H1 (cell line): ENCODE results near the gene TMEM79. TPM values are rescaled to one million over a fixed set of nuclear protein-coding genes. Genes with fewer than 3 reads are reported as not detected.

Experiments used
- CTCF ChIA-PET: fragments of 300-600 bp; sonication (Branson Sonifier 250); formaldehyde crosslinking; loops from one replicate; lab custom pipeline; 2021; ENCODE audit not compliant: partially characterized antibody; lab: Charles Lee
- POLR2A ChIA-PET: fragments of 300-600 bp; sonication (Branson Sonifier 250); formaldehyde crosslinking; loops from one replicate; lab custom pipeline; 2021; ENCODE audit warnings: inconsistent platforms; ENCODE audit not compliant: partially characterized antibody; lab: Charles Lee
- DNase-seq, 2 experiments: peaks; one replicate each; pipeline versions ENCODE4 v3.0.0 to v3.0.0-alpha.2; 2010 to 2022; ENCODE audit warnings: low spot score in 2 of 2, low read depth in 1 of 2, mixed read lengths in 1 of 2
- FAIRE-seq: peaks from 2 replicates; lab custom pipeline; 2011; peaks lifted over from hg19 to GRCh38; lab: Jason Lieb, UNC
- H2AFZ ChIP-seq: 2 replicates; pipeline ENCODE4 v1.8.1; 2012; ENCODE audit warnings: low read length, inconsistent platforms
- H2AK5ac ChIP-seq: 2 replicates; pipeline ENCODE4 v1.6.1; 2013; ENCODE audit warnings: low read depth, low read length
- H2BK120ac ChIP-seq: replicated peaks from 2 replicates; pipeline ENCODE3; 2013; ENCODE audit warnings: low read depth, low read length, inconsistent platforms
- H2BK12ac ChIP-seq: 2 replicates; pipeline ENCODE4 v1.6.1; 2013; ENCODE audit warnings: low read depth, low read length
- H2BK15ac ChIP-seq: 2 replicates; pipeline ENCODE4 v1.6.1; 2013; ENCODE audit warnings: low read length
- H2BK20ac ChIP-seq: 2 replicates; pipeline ENCODE4 v1.6.1; 2013; ENCODE audit warnings: low read length
- H2BK5ac ChIP-seq: 2 replicates; pipeline ENCODE4 v1.6.1; 2013; ENCODE audit warnings: low read depth, low read length
- H3K14ac ChIP-seq: 2 replicates; pipeline ENCODE4 v1.6.1; 2013; ENCODE audit warnings: inconsistent platforms; ENCODE audit not compliant: insufficient read length
- H3K18ac ChIP-seq: 2 replicates; pipeline ENCODE4 v1.6.1; 2013; ENCODE audit warnings: low read length; ENCODE audit errors: extremely low read depth
- H3K23ac ChIP-seq: 2 replicates; pipeline ENCODE4 v1.6.1; 2013; ENCODE audit warnings: inconsistent platforms; ENCODE audit not compliant: insufficient read length
- H3K23me2 ChIP-seq: 2 replicates; pipeline ENCODE4 v1.6.1; 2013; ENCODE audit warnings: low read depth, low read length
- H3K27ac ChIP-seq: 2 replicates; pipeline ENCODE4 v1.6.1; 2011; ENCODE audit warnings: low read depth, low read length, inconsistent platforms
- H3K27me3 ChIP-seq, 4 experiments: replicated peaks in 1 of 4; 1 replicate in 1 of 4; 2 replicates in 3 of 4; pipeline versions ENCODE4 v1.6.1 to v1.8.1; 2011 to 2013; ENCODE audit warnings: low read length in 3 of 4, mild to moderate bottlenecking in 3 of 4, inconsistent platforms in 2 of 4, mixed read lengths in 2 of 4, moderate library complexity in 1 of 4; ENCODE audit not compliant: control insufficient read depth in 3 of 4, insufficient read depth in 3 of 4; ENCODE audit errors: extremely low read depth in 1 of 4
- H3K36me3 ChIP-seq, 4 experiments: 2 replicates each; pipeline versions ENCODE4 v1.6.1 to v1.8.1; 2011 to 2013; ENCODE audit warnings: mild to moderate bottlenecking in 4 of 4, low read length in 3 of 4, moderate library complexity in 2 of 4, control low read depth in 1 of 4, inconsistent platforms in 1 of 4; ENCODE audit not compliant: insufficient read depth in 4 of 4, control insufficient read depth in 2 of 4
- H3K4ac ChIP-seq: replicated peaks from 2 replicates; pipeline ENCODE3; 2013; ENCODE audit warnings: low read length, low read depth, mixed read lengths, inconsistent platforms; ENCODE audit not compliant: insufficient read length
- H3K4me1 ChIP-seq, 4 experiments: replicated peaks in 1 of 4; 1 replicate in 1 of 4; 2 replicates in 3 of 4; pipeline versions ENCODE4 v1.6.1 to v1.8.1; 2011 to 2013; ENCODE audit warnings: low read length in 3 of 4, inconsistent platforms in 2 of 4, mixed read lengths in 1 of 4; ENCODE audit not compliant: insufficient read depth in 4 of 4, control insufficient read depth in 3 of 4
- H3K4me2 ChIP-seq, 2 experiments: 2 replicates each; pipeline versions ENCODE4 v1.6.1 to v1.8.1; 2011 to 2013; ENCODE audit warnings: low read depth in 2 of 2, low read length in 2 of 2, control low read depth in 1 of 2, inconsistent platforms in 1 of 2, mild to moderate bottlenecking in 1 of 2; ENCODE audit not compliant: insufficient read depth in 1 of 2
- H3K4me3 ChIP-seq, 4 experiments: fragments of 200-600, 300-600 bp in 1 of 4; sonication (generic), shearing (Covaris generic), sonication (Bioruptor Twin) in 1 of 4; 2 replicates each; pipeline versions ENCODE4 v1.5.1 to v1.8.1; 2011 to 2016; ENCODE audit warnings: low read length in 4 of 4, low read depth in 3 of 4, control low read depth in 2 of 4, inconsistent platforms in 2 of 4, mild to moderate bottlenecking in 2 of 4, mixed read lengths in 1 of 4, moderate library complexity in 1 of 4; ENCODE audit not compliant: insufficient read depth in 2 of 4; ENCODE audit errors: extremely low read depth in 1 of 4
- H3K56ac ChIP-seq: replicated peaks from 2 replicates; pipeline ENCODE3; 2013; ENCODE audit warnings: low read depth, mild to moderate bottlenecking, mixed read lengths, low read length, inconsistent platforms; ENCODE audit not compliant: insufficient read length
- H3K79me1 ChIP-seq: 2 replicates; pipeline ENCODE4 v1.6.1; 2013; ENCODE audit warnings: low read depth, low read length, control low read depth
- H3K79me2 ChIP-seq, 2 experiments: 2 replicates each; pipeline versions ENCODE4 v1.6.1 to v1.8.1; 2012 to 2013; ENCODE audit warnings: low read length in 2 of 2, mild to moderate bottlenecking in 2 of 2, inconsistent platforms in 1 of 2; ENCODE audit not compliant: insufficient read depth in 2 of 2, control insufficient read depth in 1 of 2
- H3K9ac ChIP-seq, 4 experiments: replicated peaks in 1 of 4; 1 replicate in 1 of 4; 2 replicates in 3 of 4; pipeline versions ENCODE4 v1.6.1 to v1.8.1; 2011 to 2013; ENCODE audit warnings: low read depth in 3 of 4, low read length in 3 of 4, control low read depth in 2 of 4, mild to moderate bottlenecking in 2 of 4, moderate library complexity in 2 of 4, inconsistent platforms in 1 of 4; ENCODE audit errors: extremely low read depth in 1 of 4
- H3K9me3 ChIP-seq, 2 experiments: 2 replicates each; pipeline versions ENCODE4 v1.6.1 to v1.8.1; 2012 to 2013; ENCODE audit warnings: mild to moderate bottlenecking in 2 of 2, moderate library complexity in 2 of 2, control low read depth in 1 of 2, inconsistent platforms in 1 of 2, low read depth in 1 of 2, low read length in 1 of 2, mixed read lengths in 1 of 2; ENCODE audit not compliant: insufficient read depth in 2 of 2
- H4K20me1 ChIP-seq, 2 experiments: replicated peaks in 1 of 2; 2 replicates each; pipeline versions ENCODE3 to v1.8.1; 2011 to 2013; ENCODE audit warnings: inconsistent platforms in 2 of 2, low read length in 2 of 2, mild to moderate bottlenecking in 1 of 2; ENCODE audit not compliant: insufficient read depth in 2 of 2, control insufficient read depth in 1 of 2
- H4K5ac ChIP-seq: 2 replicates; pipeline ENCODE4 v1.6.1; 2013; ENCODE audit warnings: low read length, low read depth, mixed read lengths, inconsistent platforms; ENCODE audit not compliant: insufficient read length
- H4K8ac ChIP-seq: 2 replicates; pipeline ENCODE4 v1.8.0; 2013; ENCODE audit warnings: mild to moderate bottlenecking, moderate library complexity, low read length, inconsistent platforms; ENCODE audit not compliant: insufficient read depth; ENCODE audit errors: extremely low read depth
- H4K91ac ChIP-seq: replicated peaks from 2 replicates; pipeline ENCODE3; 2013; ENCODE audit warnings: low read length, mixed read lengths, inconsistent platforms; ENCODE audit not compliant: insufficient read length
- BRCA1 ChIP-seq: IDR thresholded peaks from 2 replicates; pipeline ENCODE4 v1.6.1; 2012; ENCODE audit warnings: low read depth, low read length, improper control_type of control experiment
- CHD1 ChIP-seq: IDR thresholded peaks from 2 replicates; pipeline ENCODE4 v1.6.1; 2012; ENCODE audit warnings: low read depth, low read length, improper control_type of control experiment
- CTBP2 ChIP-seq: IDR thresholded peaks from 2 replicates; pipeline ENCODE4 v1.7.0; 2011; ENCODE audit warnings: borderline replicate concordance, mild to moderate bottlenecking, moderate library complexity, mixed read lengths, low read length; ENCODE audit not compliant: insufficient read depth, insufficient read length
- E2F6 ChIP-seq: IDR thresholded peaks from 2 replicates; pipeline ENCODE4 v1.6.1; 2012; ENCODE audit warnings: inconsistent platforms
- EGR1 ChIP-seq: IDR thresholded peaks from 2 replicates; pipeline ENCODE4 v1.6.1; 2011; ENCODE audit warnings: low read depth, low read length, borderline replicate concordance
- GABPA ChIP-seq: IDR thresholded peaks from 2 replicates; pipeline ENCODE4 v1.6.1; 2011; ENCODE audit warnings: mild to moderate bottlenecking, low read length, moderate library complexity, borderline replicate concordance; ENCODE audit not compliant: insufficient read depth
- HDAC6 ChIP-seq: IDR thresholded peaks from one replicate; pipeline ENCODE4 v1.7.1; 2012; ENCODE audit warnings: low read depth, mild to moderate bottlenecking, inconsistent platforms, low read length, moderate library complexity
- KDM1A ChIP-seq: fragments of 200-600, 300-600 bp; sonication (generic); IDR thresholded peaks from 2 replicates; pipeline ENCODE4 v1.7.1; 2016; ENCODE audit warnings: mild to moderate bottlenecking, low read length, borderline replicate concordance
- MAFK ChIP-seq: IDR thresholded peaks from 2 replicates; pipeline ENCODE4 v1.6.1; 2012; ENCODE audit warnings: low read depth, mild to moderate bottlenecking, improper control_type of control experiment, low read length
- SIRT6 ChIP-seq: IDR thresholded peaks from one replicate; pipeline ENCODE4 v1.7.1; 2012; ENCODE audit warnings: low read length, inconsistent platforms
- TAF1 ChIP-seq: IDR thresholded peaks from 2 replicates; pipeline ENCODE4 v1.6.1; 2011; ENCODE audit warnings: mild to moderate bottlenecking, low read depth, low read length
- TCF12 ChIP-seq: IDR thresholded peaks from 2 replicates; pipeline ENCODE4 v1.6.1; 2011; ENCODE audit warnings: low read depth, mild to moderate bottlenecking, low read length
- WGBS, 2 experiments: shearing (Covaris generic) in 1 of 2; methylation state at CpG; one replicate each; pipeline versions ENCODE4 v1.1.6 to v1.1.7; 2013 to 2015; ENCODE audit warnings: low lambda C conversion rate in 2 of 2, mixed read lengths in 2 of 2, inconsistent platforms in 1 of 2, low coverage in 1 of 2, missing lambda C conversion rate in 1 of 2; ENCODE audit not compliant: insufficient replicate concordance in 2 of 2, insufficient coverage in 1 of 2, insufficient read length in 1 of 2; ENCODE audit errors: extremely low coverage in 1 of 2, missing lambda C conversion rate in 1 of 2; 5-methylcytosine and 5-hydroxymethylcytosine counted together
- polyA plus RNA-seq, 7 experiments: library from polyadenylated mRNA; depleted of rRNA in 3 of 7; stranded (reverse) in 5 of 7; unstranded in 2 of 7; fragments of >200 nt in 5 of 7; fragments of 200-250 nt in 2 of 7; gene quantifications; 1 replicate in 5 of 7; 2 replicates in 1 of 7; 4 replicates in 1 of 7; pipeline versions ENCODE4 v1.2.1 to v1.2.3, GENCODE V29; 2011 to 2013; ENCODE audit warnings: missing spikeins in 2 of 7, mixed read lengths in 2 of 7
- total RNA-seq: library from RNA; stranded (reverse); fragmentation: NEBNext Ultra II Directional; extraction: Animal tissue kit (Norgen Biotek cat#: 25700); gene quantifications from 2 replicates; pipeline ENCODE4 v1.2.1, GENCODE V29; 2021

Gene TMEM79
- total and polyA plus RNA-seq, 2 of the 8 experiments (the other 6 are each of a cell fraction or from before 2014, with no cell fraction given) = 2.1 to 2.3 TPM

- Histone ChIP-seq H3K4me3 (no peak overlapping the region), H3K4me1 (peaks cover 0 to 9% (median 3%) of the 10 kb centered on the region in 4 experiments; a peak in 2 of 7 replicates), H3K9me3 (no peaks in the 10 kb centered on the region), H3K9ac (no peak overlapping the region), H4K8ac (no peak overlapping the region), H2BK20ac (no peak overlapping the region), H2BK120ac (no peak overlapping the region), H3K56ac (no peak overlapping the region), H2BK12ac (no peak overlapping the region), H3K23ac (no peak overlapping the region), H3K4ac (no peak overlapping the region), H2BK15ac (no peak overlapping the region), H3K79me1 (0 out of 2 replicates have a peak, but pooled peaks cover 2% of the 10 kb centered on the region), H3K4me2 (no peak overlapping the region), H4K91ac (no peak overlapping the region), H2AFZ (no peak overlapping the region), H3K79me2 (peaks cover 9 to 12% of the 10 kb centered on the region in 2 experiments), H3K23me2 (peaks cover 13% of the 10 kb centered on the region), H3K27me3 (no peaks in the 10 kb centered on the region), H4K20me1 (peaks cover 0 to 4% of the 10 kb centered on the region in 2 experiments), H3K36me3 (no peaks in the 10 kb centered on the region), H3K18ac (no peak overlapping the region), H2AK5ac (no peak overlapping the region), H2BK5ac (no peak overlapping the region), H4K5ac (no peak overlapping the region), H3K14ac (no peak overlapping the region), H3K27ac (no peak overlapping the region)
- ChIA-PET CTCF (interaction anchor here (0.6 to 1.0 kb wide), 2 partner anchors 40 to 300 kb away, joined by 3 read pairs; no protein-coding TSS in a partner anchor), POLR2A (interaction anchor here (1.0 to 17.4 kb wide), 5 partner anchors 15 to 73 kb away, joined by 3 to 221 read pairs (median 3); partner anchors contain the start of genes GLMP, PMF1 and VHLL)
- FAIRE-seq (no peak), DNase-seq (no peak)
- 94% methylated on average over 8 of the region's 8 CpGs; no CpG with 5 or more reads in 1 of the 2 experiments for WGBS, 2 experiments
- TF ChIP-seq E2F6 (no peak), KDM1A (no peak), SIRT6 (no peak), BRCA1 (no peak), TCF12 (no peak), CTBP2 (no peak), EGR1 (no peak), CHD1 (no peak), GABPA (no peak), MAFK (no peak), TAF1 (no peak), HDAC6 (no peak)
Measured at GRCh38 chr1:156286061-156286460, 1.9 kb downstream of the TMEM79 start.
